GM18520 (cell line): ENCODE measurements around the gene THEM4.

Source experiments
- ATAC-seq: cut with Tn5 transposase; IDR thresholded peaks from one replicate; pipeline ENCODE4 v1.9.1; 2021; ENCODE audit not compliant: unreplicated experiment

THEM4 gene

DNA sequence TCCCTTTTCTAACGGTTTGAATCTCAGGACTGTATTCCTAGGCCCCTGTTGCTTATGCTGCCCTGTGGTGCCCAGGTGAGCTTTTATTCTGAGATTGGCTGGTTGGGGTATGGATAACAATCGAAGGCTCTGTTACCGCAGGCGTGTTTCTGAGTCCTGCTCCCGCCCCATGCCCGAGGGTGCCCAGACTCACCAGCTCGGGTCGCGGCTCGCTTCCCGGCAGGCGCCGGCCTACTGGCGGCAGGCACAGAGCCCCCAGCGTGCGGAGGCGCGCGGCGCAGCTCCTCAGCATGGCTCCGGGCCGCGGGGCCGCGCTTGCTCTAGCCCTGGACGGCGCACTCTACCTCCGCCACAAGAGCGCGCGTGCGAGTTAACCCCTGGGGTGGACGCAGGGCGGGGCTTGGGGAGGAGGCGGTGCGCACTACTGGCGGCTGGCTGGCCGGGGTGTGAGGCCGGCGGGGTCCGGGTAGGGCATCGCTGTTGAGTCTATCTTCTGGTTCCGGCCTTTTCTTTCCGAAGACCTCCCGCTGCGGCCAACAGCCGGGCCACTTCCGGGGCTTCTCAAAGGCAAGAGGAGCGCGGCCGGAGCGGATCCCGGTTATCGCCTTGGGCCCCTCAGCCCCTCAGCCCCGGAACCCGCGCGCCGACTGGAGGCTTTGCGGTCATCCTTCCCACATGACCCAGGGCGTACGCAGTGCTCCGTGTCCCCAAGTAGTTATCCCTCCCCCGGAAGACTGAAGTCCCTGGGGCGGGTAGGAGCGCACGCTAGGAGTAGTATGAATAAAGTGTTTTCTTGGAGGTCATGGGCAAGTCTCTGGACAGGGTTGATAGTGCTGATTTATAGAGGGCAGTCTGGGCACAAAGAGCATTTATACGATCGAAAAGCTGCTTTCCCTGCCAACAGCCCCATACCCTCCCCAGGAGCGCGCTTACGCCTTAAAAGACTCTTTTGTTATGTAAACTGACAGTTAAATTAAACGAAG is at the start of gene THEM4:
THEM4 (minus strand) TSS at position 345 of the 983 bp plus-strand sequence; CDS start at position 292, 53 bp downstream.
- ATAC-seq: peak; percentile 97

DNA sequence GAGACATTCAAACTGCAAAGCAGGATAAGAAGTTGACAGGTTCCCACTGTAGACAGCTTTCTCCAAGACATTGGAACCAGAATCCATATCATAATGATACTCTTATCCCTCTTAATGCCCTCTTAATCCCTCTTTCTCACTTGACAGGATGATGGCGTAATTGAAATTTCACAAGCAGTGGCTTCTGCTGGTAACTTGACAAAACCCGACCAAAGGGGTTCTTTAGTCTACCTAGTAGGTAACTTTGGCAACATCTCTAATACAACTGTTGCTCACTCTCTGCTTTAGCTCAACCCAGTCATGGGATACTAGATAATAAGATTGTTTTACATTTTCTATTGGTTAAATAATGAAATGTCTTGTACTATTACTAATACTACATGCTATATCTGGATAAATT is 49.6 kb upstream of the THEM4 start:
- no peak for ATAC-seq

DNA sequence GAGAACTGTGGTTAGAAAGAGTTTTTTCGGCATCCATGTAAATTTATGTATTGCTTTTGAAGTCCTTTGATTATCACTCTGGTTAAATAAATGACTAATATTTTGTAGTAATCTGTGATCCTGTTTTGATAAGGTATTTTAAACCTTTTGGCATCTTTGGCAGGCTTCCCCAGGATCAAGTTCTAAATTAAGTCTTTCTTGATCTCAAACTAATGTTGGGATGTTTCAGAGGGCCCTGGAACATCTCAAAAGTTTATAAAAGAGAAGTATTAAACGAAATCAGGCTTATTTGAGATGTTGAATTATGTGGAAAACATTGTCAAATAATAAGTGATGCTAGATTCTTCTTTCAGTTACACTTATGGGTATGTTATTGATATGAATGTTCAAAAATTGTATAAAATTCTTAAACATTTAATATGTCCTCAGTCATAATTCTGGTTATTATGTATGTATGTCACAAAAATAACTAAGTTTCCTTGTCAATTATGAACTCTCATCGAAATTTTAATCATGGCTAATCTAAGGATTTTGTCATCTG is 47.7 kb upstream of the THEM4 start:
- ATAC-seq: no peak

DNA sequence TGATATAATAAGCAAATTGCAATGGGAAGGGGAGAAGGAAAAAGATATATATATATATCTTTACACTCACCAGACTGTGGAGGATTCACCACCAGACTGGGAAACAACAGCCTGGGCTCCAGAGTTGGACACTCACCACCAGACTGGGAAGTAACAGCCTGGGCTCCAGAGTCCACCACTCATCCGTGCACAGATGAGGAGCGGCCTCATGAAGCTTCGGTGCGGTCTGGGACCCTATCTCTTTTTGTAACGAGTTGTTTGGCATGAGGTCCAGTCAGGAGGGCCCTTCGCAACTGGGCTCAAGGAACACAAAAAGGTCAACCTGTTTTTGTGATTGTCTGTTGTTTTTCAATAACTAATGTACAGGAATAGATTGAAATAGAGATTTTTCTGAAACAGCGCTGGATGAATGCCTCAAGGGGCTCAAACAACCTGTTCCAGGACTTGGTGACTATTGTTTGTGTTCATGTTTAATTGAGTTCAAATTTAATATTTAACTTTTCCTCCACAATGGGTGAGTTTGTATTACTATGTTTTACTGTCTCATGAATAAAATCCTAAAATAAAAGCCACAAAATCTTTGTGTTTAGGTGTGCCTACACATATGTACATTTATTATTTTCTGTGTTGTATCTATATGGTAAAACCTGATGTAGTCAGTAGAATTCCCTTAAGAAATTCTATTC is 44.2 kb upstream of the THEM4 start:
- no peak for ATAC-seq

DNA sequence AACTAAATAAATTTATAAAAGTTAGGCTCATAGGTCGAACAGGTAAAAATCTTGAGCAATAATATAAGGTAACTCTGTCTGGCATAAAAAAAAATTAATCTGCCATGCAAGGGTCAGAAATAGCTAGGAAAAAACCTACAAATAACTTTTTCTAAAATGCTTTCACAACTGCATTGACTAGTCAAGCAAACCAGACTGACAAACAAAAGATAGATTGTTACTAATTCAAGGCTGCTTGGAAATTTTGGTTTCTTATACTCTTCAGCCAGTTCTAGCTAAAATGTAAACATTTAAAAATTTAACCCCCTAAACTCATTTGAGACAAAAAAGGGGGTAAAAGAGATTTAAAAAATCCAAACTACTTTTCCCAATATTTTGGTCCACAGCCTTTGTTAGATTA is 43.5 kb upstream of the THEM4 start:
- ATAC-seq: no peak

DNA sequence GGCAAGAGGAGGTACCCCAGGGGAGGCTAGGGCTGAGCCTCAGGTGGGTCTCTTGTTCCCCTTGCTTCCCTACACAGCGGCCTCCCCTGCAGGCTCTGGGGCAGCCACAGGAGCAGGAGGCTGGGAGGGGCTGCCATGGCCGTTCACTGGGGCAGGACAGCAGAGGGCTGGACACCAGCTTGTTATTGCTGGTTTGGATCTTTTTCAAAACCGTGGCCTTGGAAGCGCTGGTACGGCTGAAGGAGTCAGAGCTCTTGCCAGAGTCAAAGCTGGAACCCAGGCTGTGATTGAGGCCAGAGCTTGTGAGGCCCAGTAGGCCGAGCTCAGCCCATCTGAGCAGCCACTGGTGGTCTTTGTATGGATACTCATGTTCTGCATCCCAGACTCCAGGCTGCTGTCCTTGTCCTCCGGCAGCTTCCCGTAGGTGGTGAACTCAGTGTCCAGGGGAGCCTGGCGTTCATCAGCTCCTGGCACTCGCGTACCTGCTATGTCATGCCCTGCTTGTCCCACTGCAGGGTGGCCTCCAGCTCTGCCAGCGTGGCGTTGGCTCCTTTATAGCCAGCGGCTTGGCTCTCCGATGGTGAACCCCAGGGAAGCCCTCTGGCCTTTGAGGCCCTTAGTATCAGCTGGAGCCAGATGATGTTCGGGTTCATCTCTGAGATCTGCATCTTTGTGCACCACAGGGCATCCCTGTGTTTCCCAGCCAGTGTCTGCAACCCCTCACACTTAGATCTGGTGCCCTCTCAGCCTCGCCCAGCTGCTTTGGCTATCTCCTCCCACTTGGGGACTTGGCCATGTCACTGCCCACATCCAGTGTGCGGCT is 40.3 kb upstream of the THEM4 start:
- no peak for ATAC-seq

DNA sequence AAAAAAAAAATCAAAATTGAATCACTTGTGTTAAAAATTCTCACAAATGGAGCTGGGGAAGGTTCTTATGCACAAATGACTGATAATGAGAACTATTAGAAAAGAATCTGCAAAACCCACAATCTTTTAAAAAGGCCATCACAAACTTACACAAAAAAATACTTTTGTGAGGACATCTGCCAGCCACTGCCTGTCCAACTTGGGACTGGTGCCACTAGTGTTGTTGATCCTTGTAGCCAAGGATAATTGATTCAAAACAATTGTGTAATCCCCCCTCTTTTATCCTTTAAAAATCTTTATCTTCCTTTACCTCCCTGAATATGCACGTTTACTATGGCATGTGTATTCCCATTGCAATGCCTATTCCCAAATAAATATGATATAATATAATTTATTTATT is 39.2 kb upstream of the THEM4 start:
- ATAC-seq: no peak

DNA sequence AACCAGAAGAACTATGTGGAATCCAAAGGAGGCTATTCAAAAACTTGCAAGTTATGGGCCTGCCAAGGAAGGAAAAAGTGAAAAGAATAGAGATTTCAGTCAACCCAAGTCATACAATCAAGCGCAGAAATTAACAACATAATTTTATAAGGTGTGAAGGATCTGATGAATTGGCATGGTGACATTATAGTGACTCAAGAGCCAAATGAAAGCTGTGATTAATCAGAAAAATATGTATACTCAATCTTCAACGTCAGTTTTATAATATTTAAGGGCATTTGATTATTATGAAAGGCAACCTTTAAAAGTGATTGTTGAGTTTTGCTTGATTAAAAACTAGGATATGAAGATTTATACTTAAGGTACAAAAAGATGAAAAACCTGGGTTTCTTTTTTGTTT is 37.8 kb upstream of the THEM4 start:
- no peak for ATAC-seq

DNA sequence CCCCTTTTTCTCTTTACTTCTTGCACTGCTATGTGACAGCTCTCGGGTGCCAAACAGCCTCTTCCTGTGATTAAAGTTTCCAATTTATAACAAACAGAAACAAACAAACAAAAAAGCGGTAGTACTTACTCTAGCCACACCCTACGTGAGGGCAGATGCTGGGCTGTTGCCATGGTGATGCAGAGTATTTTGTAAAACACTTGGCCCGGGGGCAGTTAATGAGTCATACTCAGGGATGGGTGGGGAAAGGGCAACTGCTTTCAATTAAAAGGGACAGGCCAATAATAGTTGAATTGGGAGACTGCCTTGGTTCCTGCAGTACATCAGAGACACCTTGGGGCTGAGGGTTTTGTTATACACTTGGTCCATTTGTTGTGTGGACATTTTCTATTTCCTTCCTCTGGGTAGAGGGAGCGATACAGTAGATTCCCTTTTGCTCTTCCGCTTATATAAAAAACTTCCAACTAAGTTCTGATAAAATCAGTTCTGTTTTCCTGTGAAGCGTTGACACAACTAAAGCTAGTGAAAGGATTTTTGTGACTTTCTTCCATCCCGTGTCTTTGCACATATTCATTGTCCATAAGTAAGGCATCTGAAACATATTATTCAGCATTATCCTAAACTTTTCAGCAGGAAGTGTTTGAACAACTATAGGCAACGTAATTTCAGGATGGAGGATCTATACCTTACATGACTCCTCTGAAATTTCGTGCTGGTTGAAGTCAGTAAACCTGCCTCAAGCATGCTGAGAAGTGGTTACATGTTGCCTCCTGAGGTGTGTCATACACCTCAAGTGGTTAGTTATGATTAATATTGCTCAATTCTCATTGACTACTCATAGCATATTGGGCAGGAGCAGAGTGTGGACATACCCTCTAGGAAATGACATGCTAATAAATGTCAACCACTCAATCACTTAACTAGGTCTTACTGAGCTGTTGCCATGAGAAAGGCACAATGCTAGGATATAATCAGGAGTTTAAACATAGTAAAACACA is 36.7 kb upstream of the THEM4 start:
- no peak for ATAC-seq

DNA sequence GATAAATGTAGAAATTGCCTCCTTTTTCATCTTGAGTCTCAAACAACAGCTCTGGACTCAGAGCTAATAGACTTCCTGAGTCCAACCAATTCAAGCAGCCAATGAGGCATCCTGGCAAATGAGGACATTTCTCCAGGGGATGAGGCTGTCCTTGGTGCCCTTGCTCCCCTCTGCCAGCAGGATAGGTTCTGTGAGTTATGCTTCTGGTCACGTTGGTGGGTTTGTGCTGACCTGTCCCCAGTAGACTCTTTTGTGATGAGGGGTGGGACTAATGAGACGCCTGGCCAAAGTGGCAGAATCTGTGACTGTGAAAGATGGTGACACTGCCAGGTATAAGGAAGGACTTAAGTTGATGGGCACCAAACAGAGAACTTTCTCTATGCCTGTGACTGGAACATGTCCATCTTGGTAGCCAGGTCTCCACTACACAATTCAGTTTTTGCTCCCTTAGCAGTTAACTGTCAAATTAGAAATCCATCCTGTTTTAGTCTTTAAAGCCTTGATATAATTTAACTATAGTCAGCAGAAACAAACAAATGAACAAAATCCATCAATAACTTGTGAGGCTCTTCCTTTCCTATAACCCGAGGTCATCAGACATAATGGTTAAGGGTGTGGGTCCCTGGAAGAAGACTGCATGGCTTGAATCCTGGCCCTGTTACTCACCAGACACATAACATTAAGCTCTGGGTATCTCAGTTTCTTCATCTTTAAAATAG is 35.7 kb upstream of the THEM4 start:
- no peak for ATAC-seq

DNA sequence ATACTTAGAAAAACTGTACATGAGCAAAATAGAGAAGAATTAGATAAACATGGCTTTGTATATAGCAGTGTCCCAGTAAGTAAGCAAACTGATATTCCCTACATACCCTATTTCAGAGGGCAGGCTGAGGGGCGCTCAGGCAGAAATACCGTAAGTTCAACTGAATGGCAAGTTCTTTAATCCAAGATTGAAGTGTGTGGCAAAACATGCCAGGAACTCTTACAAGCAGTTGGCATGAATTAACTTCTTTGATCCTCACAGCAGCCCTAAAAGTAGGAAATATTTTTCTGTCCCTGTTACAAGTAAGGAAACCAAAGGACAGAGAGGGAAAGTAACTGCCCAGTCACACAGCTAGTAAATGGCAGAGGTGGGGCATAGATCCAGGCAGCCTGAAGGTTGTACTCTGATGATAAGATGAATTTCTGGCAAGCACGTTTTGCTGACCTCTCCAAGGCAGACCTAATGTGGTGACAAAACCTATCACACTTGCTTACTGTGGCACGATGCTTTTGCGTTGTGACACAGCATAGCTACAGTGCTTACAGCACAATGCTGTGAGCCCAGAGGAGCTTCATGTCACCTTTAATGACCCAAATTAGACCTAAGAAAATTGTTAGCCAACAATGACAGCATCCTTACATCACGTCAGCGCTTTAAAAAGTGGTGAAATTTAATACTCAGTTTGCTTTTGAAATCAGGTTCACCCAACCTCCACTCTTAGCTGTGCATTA is 35.0 kb upstream of the THEM4 start:
- ATAC-seq: no peak

DNA sequence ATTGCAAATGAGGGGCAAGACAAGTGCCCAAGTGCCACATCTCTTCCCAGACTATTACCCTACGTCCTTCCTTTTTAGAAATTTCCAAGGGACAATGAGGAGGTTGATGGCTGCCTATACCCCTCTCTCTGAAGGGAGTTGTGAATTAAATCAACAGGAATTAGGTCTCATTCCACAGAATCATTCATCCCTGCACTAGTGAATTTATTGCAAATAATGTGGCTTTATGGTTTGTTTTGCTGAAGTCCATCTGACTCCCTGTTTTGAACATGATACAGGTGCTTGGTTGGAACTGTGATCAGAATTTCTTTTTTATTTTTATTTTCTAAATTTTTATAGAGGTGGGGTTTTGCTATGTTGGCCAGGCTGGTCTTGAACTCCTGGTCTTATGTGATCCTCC is 34.3 kb upstream of the THEM4 start:
- ATAC-seq: no peak

DNA sequence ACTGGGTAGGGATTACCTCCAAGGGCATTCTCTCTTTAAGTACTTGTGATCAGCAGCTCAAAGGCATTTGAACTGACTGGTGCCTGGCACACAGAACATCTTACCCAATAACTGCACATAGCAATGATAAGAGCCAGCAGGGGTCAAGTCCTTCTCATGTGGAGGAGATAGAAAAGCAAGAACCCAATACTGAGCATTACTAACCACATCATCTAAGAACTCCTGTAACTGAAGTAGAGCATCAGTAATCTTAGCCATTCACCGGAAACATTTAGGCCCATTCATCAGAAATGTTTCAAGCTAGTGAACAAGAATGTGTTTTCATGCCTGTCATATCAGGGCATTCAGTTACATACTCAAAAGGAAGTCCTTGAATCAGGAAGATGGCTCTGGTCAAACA is 33.6 kb upstream of the THEM4 start:
- no peak for ATAC-seq

DNA sequence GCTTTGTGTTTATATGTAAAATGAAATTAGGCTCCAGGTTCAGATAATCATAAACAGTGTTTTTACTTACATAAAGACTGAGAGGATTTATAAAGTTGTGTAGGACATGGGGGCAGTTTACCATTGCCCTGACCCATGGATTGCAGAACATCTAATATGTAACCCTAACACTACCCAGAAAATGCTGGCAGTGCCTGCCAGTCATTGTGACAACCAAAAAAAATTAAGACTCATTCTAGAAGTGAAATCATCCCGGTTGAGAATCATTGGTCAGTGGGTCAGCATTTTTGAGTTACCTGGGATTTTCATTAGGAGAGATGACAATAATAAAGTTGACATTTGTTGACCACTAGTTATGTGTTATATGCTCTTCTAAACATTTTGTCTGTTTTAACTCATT is 31.2 kb upstream of the THEM4 start:
- ATAC-seq: no peak

DNA sequence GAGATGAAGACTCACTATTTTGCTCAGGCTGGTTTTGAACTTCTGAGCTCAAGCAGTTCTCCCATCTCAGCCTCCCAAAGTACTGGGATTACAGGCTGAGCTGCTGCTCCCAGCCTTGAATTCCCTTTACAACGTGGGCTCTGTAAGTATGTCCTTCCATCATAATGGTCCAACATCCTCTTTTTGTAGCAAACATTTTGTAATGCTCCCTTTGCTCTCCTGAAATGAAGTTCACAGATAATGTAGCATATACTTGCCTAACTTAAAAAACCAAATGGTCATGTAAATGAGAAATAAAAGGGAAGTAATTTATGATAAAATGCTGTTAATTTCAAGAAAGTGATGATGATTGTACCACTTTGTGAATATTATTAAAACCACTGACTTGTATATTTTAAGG is 30.5 kb upstream of the THEM4 start:
- no peak for ATAC-seq

DNA sequence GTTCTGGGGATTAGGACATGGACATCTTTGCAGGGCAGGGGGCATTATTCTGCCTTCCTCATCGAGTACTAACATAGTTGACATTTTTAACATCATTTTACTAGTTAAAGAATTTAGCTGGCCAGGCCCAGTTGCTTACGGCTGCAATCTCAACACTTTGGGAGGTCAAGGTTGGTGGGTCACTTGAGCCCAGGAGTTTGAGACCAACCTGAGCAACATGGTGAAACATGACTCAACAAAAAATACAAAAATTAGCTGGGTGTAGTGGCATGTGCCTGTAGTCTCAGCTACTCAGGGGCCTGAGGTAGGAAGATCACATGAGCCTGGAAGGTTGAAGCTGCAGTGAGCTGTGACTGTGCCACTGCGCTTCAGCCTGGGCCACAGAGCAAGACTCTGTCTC is 29.8 kb upstream of the THEM4 start:
- ATAC-seq: no peak

DNA sequence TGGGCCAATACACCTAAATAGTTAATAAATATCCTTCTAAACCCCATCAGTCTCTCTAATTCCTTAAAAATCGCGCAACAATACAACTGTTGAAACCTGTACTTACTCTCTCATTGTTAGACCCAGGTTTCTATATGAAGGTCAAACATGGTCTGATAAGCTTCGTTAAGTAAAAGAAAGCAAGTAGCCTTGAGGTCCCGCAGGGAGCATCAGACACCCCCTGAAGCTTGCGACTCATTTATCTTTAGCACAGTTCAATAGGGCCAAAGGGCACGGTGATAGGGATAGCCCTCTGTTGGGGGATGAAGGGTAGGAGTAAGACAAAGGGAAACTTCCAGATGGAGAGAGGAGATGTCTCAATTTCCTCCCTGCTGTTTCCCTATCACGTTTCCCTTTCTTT is 27.3 kb upstream of the THEM4 start:
- no peak for ATAC-seq

DNA sequence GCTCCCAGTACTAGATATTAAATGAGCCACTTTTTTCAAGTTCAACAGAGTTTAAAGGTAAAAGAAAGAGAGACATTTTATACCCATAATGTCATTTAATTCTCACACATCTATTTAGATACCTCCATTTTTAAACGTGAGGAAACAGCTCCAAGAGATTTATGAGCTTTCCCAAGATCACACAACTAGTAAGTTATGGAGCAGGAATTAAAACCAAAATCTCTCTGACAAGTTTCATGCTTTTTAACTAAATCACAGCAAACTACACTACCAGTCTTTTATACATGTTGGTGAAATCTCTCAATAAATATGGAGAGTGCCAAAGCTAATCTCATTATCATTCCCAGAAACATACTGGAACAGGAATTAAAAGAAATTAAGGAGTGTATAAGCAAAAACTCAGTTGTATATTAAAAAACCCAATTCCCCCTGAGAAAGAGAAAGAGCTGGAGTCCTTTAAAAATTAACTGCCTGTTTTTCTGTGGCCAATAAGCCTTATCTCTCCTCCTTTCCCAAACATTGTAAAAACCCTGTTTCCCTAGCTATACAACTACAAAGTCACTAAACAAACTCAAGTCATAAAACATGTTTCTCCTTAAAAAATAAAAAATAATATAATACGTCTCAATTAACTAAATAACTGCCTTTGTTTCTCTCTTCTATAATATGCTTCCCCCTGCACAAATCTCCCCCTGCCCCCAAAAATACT is 26.7 kb upstream of the THEM4 start:
- no peak for ATAC-seq
